Sigmoid colon (tissue), 3 donors: ENCODE measurements around the gene C9.

ENCODE experiments used
- CTCF ChIP-seq, 4 experiments: fragments of 450-650 bp in 3 of 4; fragments of 200-600 bp in 1 of 4; IDR thresholded peaks; one replicate each; pipeline ENCODE4 v1.5.1; 2016 to 2019; ENCODE audit warnings: antibody characterized with exemption in 4 of 4, mild to moderate bottlenecking in 3 of 4, moderate library complexity in 2 of 4
- POLR2A ChIP-seq, 2 donors: fragments of 450-650 bp; IDR thresholded peaks; one replicate each; pipeline ENCODE4 v1.6.1; 2016; ENCODE audit warnings: antibody characterized with exemption in 2 of 2, mild to moderate bottlenecking in 2 of 2, moderate library complexity in 2 of 2

GRCh38 chr5:39294736-39295135 is 69.6 kb downstream of the C9 start:
- TF ChIP-seq POLR2A (IDR thresholded peaks at IDR 0.05): no peak
- no peak for TF ChIP-seq CTCF (IDR thresholded peaks at IDR 0.05)
